IgD-negative memory B cell (primary cell): Measurements from ENCODE around the gene DYNLT1. TPM values are rescaled to one million over a fixed set of nuclear protein-coding genes. Genes with fewer than 3 reads are reported as not detected.
"Not testable (repeated sequence)": the region's sequence is repeated elsewhere in the genome, so short reads cannot be mapped to it uniquely, and the experiment has no call there.

Experiments used
- H3K27ac Mint-ChIP-seq, 3 donors: one replicate each; pipeline ENCODE4 v1.8.0; 2020 to 2022; ENCODE audit warnings: mild to moderate bottlenecking in 3 of 3, mixed read lengths in 3 of 3, moderate library complexity in 1 of 3
- H3K27me3 Mint-ChIP-seq: one replicate; pipeline ENCODE4 v1.8.0; 2021; ENCODE audit warnings: mixed read lengths
- H3K36me3 Mint-ChIP-seq: one replicate; pipeline ENCODE4 v1.8.0; 2020; ENCODE audit warnings: mild to moderate bottlenecking, mixed read lengths
- H3K4me1 Mint-ChIP-seq, 3 donors: one replicate each; pipeline ENCODE4 v1.8.0; 2020 to 2022; ENCODE audit warnings: mixed read lengths in 3 of 3, mild to moderate bottlenecking in 1 of 3
- H3K4me3 Mint-ChIP-seq, 4 donors: one replicate each; pipeline ENCODE4 v1.8.0; 2020 to 2022; ENCODE audit warnings: mild to moderate bottlenecking in 4 of 4, mixed read lengths in 4 of 4, moderate library complexity in 3 of 4
- H3K9me3 Mint-ChIP-seq, 3 donors: one replicate each; pipeline ENCODE4 v1.8.0; 2020 to 2021; ENCODE audit warnings: mixed read lengths in 3 of 3, mild to moderate bottlenecking in 1 of 3
- polyA plus RNA-seq: library from polyadenylated mRNA; unstranded; fragments of 300-500 nt; fragmentation: Illumina TruSeq; gene quantifications from one replicate; pipeline ENCODE4 v1.2.3, GENCODE V29; 2021

The DYNLT1 gene
- polyA plus RNA-seq, 1 donor from 2014 or later: 48.6 TPM

DNA sequence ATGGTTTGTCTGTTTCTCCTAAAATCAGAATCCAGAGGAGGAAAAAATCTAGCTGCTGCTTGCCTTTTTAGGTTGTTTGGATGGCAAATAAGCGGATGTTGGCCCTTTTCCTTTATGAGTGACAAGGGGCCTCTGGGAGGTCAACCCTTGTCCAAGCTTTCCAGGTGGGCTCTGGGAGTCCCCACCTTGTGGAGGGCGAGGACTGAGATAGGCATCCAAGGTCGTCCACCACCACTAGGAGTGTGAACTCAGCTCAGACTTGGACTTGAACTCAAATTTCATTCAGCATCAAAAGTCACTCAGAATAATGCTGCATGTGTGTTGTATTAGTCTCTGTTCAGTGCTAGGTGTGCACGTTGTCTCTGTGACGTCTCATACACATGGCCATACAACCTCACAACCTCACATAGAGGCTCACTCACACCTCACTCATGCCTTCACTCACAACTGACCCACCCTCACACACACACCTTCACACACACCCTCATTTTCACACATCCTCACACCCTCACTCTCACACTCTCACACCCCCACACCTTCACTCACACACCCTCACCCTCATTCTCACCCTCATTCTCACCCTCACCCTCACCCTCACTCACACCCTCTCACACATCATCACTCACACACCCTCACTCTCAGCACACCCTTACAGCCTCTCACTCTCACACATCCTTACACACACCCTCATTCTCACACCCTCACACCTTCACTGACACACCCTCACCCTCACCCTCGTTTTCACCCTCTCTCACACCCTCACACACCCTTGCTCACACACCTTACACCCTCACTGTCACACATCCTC, 18.0 kb downstream of the DYNLT1 start:
- no peak overlapping the region for H3K4me3 Mint-ChIP-seq
- H3K36me3 Mint-ChIP-seq: peaks cover 3% of the 10 kb centered on the region

DNA sequence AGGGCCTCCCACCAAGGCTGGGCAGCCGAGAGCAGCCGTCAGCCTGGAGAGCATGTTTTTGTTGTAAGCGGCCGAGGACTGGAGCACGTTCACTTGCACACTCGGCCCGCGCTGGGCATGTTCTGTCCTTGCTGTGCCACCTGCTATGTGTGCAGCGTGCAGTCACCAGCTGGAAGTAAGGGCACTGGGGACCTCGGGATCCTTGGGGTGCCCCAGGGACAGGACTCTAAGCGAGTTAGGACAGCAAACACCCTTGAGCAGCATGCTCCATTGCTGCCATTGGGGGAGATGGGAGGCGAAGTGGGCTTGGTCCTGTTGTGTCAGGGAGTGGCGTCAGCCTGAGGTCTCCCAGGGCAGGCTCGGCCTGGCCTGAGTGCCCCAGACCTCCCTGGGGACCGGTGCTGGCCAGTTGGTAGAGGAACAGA, 18.6 kb downstream of the DYNLT1 start:
- H3K27me3 Mint-ChIP-seq: no peaks in the 10 kb centered on the region
- H3K27ac Mint-ChIP-seq: no peak overlapping the region
- H3K4me1 Mint-ChIP-seq: peaks cover 0 to 4% (median 0%) of the 10 kb centered on the region in 3 donors
- peaks cover 4% of the 10 kb centered on the region for H3K36me3 Mint-ChIP-seq
- no peak overlapping the region for H3K4me3 Mint-ChIP-seq
- no peaks in the 10 kb centered on the region for H3K9me3 Mint-ChIP-seq

More for the DNA sequence above, 18.0 kb downstream of the DYNLT1 start:
- no peaks in the 10 kb centered on the region for H3K27me3 Mint-ChIP-seq
- H3K4me1 Mint-ChIP-seq: peaks cover 0 to 4% (median 0%) of the 10 kb centered on the region in 3 donors
- H3K9me3 Mint-ChIP-seq: no peaks in the 10 kb centered on the region
- no peak overlapping the region for H3K27ac Mint-ChIP-seq

DNA sequence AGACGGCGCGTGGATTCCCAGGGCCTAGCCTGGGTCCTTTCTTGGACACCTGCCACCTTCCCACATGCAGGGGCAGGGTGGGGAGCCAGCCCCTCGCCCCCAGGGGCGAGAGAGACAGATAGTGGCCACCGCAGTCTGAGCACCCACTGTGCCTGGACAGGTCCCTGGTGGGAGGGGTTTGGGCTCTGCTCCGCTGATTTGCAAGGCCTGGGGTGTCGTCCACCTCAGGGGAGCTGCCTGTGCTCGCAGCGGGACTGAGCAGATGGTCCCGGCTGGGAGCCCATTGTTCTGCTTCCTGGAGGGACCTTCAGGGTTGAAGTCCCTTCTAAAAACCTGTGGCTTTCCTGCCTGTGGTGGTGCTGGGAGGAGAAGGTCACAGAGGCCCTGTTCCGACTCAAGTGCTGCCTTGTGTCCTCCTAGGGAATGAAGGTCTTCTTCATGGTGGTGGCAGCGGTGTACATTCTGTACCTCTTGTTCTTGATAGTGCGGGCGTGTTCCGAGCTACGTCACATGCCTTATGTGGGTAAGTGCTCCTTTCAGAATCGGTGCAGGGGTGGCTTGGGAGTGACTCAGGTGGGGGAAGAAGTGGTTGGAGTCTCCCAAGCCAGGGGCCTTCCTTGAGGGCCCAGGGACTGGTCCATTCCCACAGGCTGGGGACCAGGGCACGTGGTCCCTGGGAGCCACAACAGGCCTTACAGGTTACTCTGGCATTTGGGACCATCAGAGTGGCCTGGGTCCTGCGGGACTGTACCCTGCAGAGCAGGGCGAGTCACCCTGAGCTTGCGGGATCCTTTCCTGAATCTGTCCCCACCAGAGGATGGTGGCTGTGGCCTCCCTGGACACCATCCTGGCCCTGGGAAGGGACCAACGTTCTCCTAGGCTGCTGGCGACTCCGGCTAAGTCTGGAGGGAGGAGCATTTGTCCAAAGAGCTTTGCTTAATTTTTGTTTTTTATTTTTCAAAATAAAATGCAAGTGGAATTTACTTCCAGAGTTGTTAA, 19.6 kb downstream of the DYNLT1 start:
- Mint-ChIP-seq H3K36me3 (peaks cover 7% of the 10 kb centered on the region), H3K9me3 (no peaks in the 10 kb centered on the region), H3K27ac (no peak overlapping the region), H3K4me1 (peaks cover 0 to 3% (median 0%) of the 10 kb centered on the region in 3 donors), H3K4me3 (no peak overlapping the region), H3K27me3 (no peaks in the 10 kb centered on the region)

DNA sequence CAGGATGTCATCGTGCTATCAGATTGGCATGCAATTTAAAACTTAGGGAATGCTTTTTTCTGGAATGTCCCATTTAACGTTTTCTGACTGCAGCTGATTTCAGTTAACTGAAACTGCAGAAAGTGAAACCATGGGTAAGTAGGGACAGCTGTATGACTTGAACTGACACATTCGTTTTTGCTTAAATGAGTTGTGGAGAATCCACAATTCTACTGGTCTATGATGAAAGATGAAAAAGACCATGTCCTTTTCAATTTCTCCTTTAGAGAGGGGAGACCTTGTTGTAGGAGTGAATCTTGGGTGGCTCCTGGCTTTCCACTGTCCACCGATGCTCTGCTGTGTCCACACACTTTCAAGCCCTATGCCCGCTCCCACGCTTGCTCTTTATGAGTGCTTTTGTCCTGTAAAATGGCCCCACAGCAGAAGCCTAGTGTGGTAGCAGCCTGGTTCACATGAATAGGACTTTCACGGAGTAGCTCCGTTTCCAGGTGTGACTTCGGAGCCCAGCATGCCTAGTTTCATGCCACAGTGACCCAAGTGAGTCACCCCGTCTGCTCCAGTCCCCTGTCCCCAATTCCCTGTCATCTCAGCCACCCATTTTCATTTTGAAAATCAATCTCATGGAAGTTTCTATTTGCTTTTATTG, 21.9 kb downstream of the DYNLT1 start:
- no peak overlapping the region for H3K4me3 Mint-ChIP-seq
- H3K4me1 Mint-ChIP-seq: peaks cover 0 to 3% (median 3%) of the 10 kb centered on the region in 3 donors
- H3K27me3 Mint-ChIP-seq: no peaks in the 10 kb centered on the region
- H3K36me3 Mint-ChIP-seq: peaks cover 3% of the 10 kb centered on the region
- no peaks in the 10 kb centered on the region for H3K9me3 Mint-ChIP-seq
- no peak overlapping the region for H3K27ac Mint-ChIP-seq

DNA sequence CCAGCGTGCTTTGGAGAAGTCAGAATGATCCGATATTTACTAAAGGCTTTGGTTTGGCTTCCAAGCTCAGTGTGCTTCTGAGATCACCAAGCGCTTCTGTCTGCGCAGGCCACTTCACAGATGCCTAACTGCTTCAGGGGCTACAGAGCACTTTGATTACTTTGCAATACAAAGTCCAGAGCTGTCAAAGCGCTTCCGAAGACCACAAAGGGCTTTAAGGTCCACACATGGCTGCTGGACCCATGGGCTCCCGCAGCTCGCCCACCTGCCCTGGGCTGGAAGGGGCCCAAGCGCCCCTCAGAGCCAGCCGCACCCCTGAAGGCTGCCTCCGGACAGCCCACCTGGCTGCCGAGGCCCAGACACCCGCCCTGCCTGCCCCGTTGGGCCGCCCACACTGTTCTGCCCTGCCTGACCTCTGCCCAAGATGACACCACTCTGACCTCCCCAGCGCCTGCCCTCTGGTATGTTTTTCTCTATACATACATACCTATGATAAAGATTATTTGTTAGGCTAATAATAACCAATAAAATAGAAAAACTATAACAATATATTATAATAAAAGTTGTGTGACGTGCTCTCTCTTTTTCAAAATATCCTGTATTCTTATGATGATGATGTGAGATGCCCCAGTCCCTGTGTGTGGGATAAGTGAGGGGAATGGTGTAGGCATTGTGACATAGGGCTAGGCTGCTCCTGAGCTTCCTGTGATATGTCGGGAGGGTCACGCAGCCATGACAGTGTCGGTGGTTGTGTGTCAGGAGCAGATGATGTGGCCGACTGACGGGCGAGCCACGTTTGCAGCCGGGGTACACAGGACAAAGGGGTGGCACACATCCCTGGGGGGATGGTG, 22.6 kb downstream of the DYNLT1 start:
- peaks cover 6% of the 10 kb centered on the region for H3K36me3 Mint-ChIP-seq
- no peak overlapping the region for H3K4me3 Mint-ChIP-seq
- no peak overlapping the region for H3K27ac Mint-ChIP-seq

DNA sequence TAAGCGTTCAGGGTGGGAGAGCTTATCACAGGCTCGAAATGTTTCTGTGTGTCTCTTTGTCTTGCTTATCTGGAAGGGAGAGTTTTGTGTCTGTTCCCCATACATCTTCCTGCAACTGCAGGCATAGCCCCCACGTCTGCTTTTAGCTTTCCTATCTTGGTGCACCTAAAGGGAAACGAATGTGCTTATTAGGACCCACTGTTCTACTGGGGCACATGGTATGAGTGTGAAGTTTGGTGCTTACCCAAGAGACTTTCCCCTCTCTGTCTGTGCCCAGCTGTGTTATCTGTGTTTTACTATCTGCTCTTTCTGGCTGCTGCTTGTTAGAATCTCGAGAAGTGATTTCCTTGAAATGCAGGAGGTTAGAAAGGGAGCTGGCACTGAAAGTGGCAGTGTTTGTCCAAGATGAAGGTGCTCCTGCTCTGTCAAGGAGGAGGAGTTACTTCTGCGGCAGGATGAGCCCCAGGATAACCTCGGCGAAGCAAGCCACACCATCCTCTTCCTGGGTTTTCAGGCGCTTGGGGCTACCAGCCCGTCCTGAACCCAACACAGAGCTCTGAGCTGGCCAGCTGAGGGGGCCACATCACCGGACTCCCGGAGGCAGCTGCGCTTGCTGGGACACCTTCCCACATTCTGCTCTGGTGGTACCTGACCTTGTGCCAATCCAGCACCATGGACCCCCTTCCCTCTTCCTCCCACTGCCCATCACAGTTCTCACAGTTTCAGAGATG, 23.4 kb downstream of the DYNLT1 start:
- no peak overlapping the region for H3K27ac Mint-ChIP-seq
- no peaks in the 10 kb centered on the region for H3K9me3 Mint-ChIP-seq
- H3K4me3 Mint-ChIP-seq: no peak overlapping the region
- H3K4me1 Mint-ChIP-seq: peaks cover 0 to 3% (median 2%) of the 10 kb centered on the region in 3 donors
- peaks cover 8% of the 10 kb centered on the region for H3K36me3 Mint-ChIP-seq
- H3K27me3 Mint-ChIP-seq: no peaks in the 10 kb centered on the region

More for the DNA sequence above, 22.6 kb downstream of the DYNLT1 start:
- peaks cover 0 to 3% (median 3%) of the 10 kb centered on the region in 3 donors for H3K4me1 Mint-ChIP-seq
- H3K9me3 Mint-ChIP-seq: no peaks in the 10 kb centered on the region
- no peaks in the 10 kb centered on the region for H3K27me3 Mint-ChIP-seq

DNA sequence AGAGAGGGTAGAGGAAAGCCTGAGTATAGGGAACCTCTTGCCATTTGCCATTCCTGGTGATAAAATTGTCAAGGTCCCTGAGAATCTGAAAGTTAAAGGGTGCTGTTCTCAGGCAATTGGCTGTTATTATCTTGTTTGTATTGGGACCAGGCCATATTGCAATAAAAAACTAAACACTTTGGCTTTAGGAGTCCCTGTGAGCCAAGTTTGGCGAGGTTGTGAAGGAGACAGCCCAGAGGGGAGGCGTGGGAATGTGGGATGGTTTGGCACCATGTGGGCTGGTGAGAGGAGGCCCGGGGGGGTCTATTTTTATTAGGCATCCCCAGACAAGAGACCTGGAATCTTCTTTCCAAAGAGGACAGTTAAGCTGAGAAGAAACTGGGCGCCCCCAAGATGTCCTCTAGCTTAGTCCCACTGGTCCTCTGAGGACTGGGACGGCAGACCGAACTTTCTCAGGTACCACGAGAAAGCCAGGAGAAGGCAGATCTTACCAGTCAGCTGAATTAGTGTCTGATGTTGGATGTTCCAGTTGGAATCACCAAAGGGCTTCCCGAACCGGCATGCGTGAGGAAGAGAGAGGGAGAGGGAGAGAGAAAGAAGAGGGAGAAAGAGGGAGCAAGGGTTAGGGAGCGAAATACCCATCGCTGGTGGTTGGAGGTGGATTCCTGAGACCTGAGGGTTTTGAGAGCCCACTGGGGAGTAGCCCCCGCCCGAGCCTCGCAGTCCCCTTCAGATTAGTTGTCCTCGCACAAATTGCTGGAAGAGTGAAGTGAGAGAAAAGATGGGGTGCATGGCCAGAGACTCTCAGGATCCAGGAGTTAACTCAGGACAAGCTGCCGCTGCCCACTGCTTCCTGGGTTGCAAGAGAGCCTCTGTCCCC, 24.4 kb downstream of the DYNLT1 start:
- peaks cover 15% of the 10 kb centered on the region for H3K36me3 Mint-ChIP-seq

DNA sequence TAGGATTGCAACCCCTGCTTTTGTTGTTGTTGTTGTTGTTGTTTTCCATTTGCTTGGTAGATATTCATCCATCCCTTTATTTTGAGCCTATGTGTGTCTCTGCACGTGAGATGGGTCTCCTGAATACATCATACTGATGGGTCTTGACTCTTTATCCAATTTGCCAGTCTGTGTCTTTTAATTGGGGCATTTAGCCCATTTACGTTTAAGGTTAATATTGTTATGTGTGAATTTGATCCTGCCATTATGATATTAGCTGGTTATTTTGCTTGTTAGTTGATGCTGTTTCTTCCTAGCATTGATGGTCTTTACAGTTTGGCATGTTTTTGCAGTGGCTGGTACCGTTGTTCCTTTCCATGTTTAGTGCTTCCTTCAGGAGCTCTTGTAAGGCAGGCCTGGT, 26.3 kb downstream of the DYNLT1 start:
- H3K4me1 Mint-ChIP-seq, H3K27ac Mint-ChIP-seq, H3K9me3 Mint-ChIP-seq, H3K4me3 Mint-ChIP-seq, H3K27me3 Mint-ChIP-seq: not testable (repeated sequence)
- peaks cover 24% of the 10 kb centered on the region for H3K36me3 Mint-ChIP-seq

More for the DNA sequence above, 24.4 kb downstream of the DYNLT1 start:
- Mint-ChIP-seq H3K27me3 (no peaks in the 10 kb centered on the region), H3K4me3 (no peak overlapping the region), H3K9me3 (no peaks in the 10 kb centered on the region), H3K27ac (no peak overlapping the region), H3K4me1 (peaks cover 0 to 3% (median 2%) of the 10 kb centered on the region in 3 donors)

DNA sequence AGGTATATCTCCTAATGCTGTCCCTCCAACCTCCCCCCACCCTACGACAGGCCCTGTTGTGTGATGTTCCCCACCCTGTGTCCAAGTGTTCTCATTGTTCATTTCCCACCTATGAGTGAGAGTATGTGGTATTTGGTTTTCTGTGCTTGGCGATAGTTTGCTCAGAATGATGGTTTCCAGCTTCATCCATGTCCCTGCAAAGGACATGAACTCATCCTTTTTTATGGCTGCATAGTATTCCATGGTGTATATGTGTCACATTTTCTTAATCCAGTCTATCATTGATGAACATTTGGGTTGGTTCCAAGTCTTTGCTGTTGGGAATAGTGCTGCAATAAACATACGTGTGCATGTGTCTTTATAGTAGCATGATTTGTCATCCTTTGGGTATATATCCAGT, 29.9 kb downstream of the DYNLT1 start:
- Mint-ChIP-seq H3K27ac (peak overlapping the region in 1 of 3 donors; percentile 76), H3K36me3 (peaks cover 25% of the 10 kb centered on the region)
- not testable (repeated sequence) for H3K27me3 Mint-ChIP-seq, H3K4me1 Mint-ChIP-seq, H3K4me3 Mint-ChIP-seq, H3K9me3 Mint-ChIP-seq

DNA sequence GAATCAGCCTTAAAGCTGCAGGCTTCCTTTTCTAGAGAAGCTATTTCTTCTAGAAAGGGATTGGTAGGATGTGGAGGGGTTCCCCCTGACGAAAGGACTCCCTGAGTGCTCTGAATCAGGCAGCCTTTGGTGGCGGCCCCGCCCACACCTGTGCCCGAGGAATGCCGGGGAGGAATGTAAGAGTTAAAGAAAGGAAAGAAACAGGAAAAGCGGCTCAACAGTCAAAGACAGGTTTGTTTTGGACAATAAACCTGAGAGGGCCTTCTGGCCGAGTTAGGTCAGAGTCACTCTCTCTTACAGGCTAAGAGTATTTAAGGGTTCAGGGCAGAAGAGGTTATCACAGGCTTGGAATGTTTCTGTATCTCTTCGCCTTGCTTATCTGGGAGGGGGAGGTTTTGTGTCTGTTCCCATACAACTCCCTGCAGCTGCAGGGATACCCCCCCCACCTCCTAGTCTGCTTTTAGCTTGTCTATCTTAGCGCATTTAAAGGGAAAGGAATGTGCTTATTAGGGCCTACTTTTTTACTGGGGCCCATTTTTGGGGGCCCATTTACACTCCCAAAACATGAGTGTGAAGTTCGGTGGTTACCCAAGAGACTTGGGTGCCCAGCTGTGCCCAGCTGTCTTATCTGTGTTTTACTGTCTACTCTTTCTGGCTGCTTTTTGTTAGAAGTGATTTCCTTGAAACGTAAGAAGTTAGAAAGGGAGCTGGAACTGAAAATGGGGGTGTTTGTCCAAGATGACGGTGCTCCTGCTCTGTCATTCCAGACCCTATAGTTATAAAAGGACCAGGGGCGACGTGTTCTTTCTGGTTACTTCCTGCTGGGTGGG, 32.8 kb downstream of the DYNLT1 start:
- Mint-ChIP-seq H3K27ac (no peak overlapping the region), H3K36me3 (peaks cover 24% of the 10 kb centered on the region), H3K27me3 (no peaks in the 10 kb centered on the region), H3K4me3 (no peak overlapping the region), H3K4me1 (no peaks in the 10 kb centered on the region), H3K9me3 (peaks cover 0 to 4% (median 0%) of the 10 kb centered on the region in 3 donors)

DNA sequence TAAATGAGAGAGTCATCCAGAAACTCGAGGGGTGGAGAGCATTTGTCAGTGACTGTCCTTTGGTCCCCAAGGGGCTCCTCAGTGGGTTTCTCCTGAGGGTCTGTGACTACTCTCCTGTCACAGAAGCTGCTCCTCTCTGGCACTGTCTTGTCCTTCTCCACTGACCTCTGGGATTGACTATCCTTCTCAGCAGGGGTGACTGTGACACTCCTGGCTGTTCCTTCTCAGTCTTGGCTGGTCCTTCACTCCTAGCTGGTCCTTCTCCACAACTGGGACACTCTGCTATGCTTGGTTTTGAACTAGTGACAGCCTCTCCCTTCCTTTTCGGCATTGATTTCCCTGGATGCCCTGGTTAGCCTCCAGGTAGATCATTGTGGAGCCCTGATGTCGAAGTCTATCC, 33.5 kb downstream of the DYNLT1 start:
- Mint-ChIP-seq H3K27me3 (no peaks in the 10 kb centered on the region), H3K36me3 (peaks cover 21% of the 10 kb centered on the region), H3K27ac (no peak overlapping the region), H3K4me1 (no peaks in the 10 kb centered on the region), H3K4me3 (no peak overlapping the region), H3K9me3 (peaks cover 0 to 4% (median 0%) of the 10 kb centered on the region in 3 donors)

DNA sequence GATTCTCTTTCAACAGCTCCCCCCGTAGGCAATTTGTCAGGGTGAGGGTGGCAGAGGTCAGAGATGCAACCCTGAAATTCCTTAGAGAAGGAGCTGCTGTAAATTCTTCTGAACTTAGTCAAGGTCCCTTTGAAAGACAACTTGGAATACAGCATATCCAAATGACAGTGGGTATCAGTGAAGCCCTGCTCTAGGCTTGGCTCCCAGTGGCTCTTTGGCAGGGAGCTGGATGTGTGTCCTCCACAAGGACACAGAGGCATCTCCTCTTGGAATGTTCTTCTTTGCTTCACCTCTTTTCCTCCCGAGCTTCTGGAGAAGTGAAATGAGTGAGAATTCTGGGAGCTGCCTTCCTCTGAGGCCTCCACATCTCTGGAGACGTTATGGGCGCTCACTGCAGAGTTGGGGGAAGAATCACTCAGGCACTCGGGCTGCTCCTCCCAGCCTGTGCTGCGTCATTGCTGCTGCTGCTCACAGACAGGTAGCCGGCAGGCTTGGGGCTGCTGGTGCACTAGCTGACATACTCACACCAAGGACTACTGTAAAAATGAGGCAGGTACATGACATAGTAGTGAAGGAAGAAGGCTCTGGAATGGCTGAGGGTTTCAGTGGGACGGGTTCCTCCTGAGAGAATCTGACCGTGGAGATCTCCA, 34.1 kb downstream of the DYNLT1 start:
- Mint-ChIP-seq H3K27ac (peak overlapping the region in 1 of 3 donors; percentile 67), H3K4me3 (no peak overlapping the region), H3K9me3 (peaks cover 0 to 4% (median 0%) of the 10 kb centered on the region in 3 donors), H3K36me3 (peaks cover 16% of the 10 kb centered on the region), H3K4me1 (peaks cover 0 to under 1% (median 0%) of the 10 kb centered on the region in 3 donors), H3K27me3 (no peaks in the 10 kb centered on the region)
